ENCODE measurements around the gene SNAPC1. TPM values are rescaled to one million over a fixed set of nuclear protein-coding genes. Genes with fewer than 3 reads are reported as not detected.
A peak's percentile ranks its signal among the peaks of the same experiment; 100 is the strongest.

The SNAPC1 gene
- total RNA-seq, 1 donor from 2014 or later = 7.9 TPM

GRCh38 chr14:61839507-61839906 is 77.3 kb downstream of the SNAPC1 start:
- H3K9me3 Mint-ChIP-seq (ENCODE audit: low read depth) = peaks cover 9% of the 10 kb centered on the region
- peaks cover 40% of the 10 kb centered on the region for H3K4me1 Mint-ChIP-seq (ENCODE audit: low read depth)
- peak overlapping the region; percentile 87 for H3K27ac Mint-ChIP-seq (ENCODE audit: unreplicated experiment)
- no peaks in the 10 kb centered on the region for H3K36me3 Mint-ChIP-seq (ENCODE audit: low read depth)
- no peak for TF ChIP-seq CTCF (IDR thresholded peaks at IDR 0.05)
- no peak for DNase-seq (ENCODE audit: low spot score)
- no peak overlapping the region for H3K4me3 Mint-ChIP-seq (ENCODE audit: unreplicated experiment)
- no peaks in the 10 kb centered on the region for H3K27me3 Mint-ChIP-seq (ENCODE audit: low read depth)

- Mint-ChIP-seq H3K36me3 (ENCODE audit: low read depth) (peaks cover 3% of the 10 kb centered on the region), H3K27ac (ENCODE audit: unreplicated experiment) (no peak overlapping the region), H3K27me3 (ENCODE audit: low read depth) (no peaks in the 10 kb centered on the region), H3K9me3 (ENCODE audit: low read depth) (peaks cover 12% of the 10 kb centered on the region), H3K4me1 (ENCODE audit: low read depth) (peaks cover 40% of the 10 kb centered on the region), H3K4me3 (ENCODE audit: unreplicated experiment) (no peak overlapping the region)
- no peak for DNase-seq (ENCODE audit: low spot score)
- no peak for TF ChIP-seq CTCF (IDR thresholded peaks at IDR 0.05)
Observed at GRCh38 chr14:61841145-61841544, 78.9 kb downstream of the SNAPC1 start.

Other genes with a start within 250 kb of the SNAPC1 start
- gene HIF1A, start 66.9 kb upstream of the SNAPC1 start, total RNA-seq = 466 to 676 TPM (median 660 TPM) in 3 replicates
- 24.0 to 35.6 TPM (median 34.8 TPM) in 3 replicates for gene SYT16, start 50.3 kb downstream of the SNAPC1 start, total RNA-seq

Data from chondrocyte (in vitro differentiated cells).